ENCODE data around the gene KARS1.
"Not testable (repeated sequence)": the region's sequence is repeated elsewhere in the genome, so short reads cannot be mapped to it uniquely, and the experiment has no call there.

Gene KARS1

GRCh38 chr16:75622761-75623605, 24.5 kb downstream of the KARS1 start, which contains the start of gene ADAT1:
Gene ADAT1 (minus strand): TSS chr16:75623281. CDS start chr16:75620799, 2,482 bp downstream.
- peak; percentile 99 for DNase-seq

GRCh38 chr16:75621170-75621477, 26.3 kb downstream of the KARS1 start:
- DNase-seq: peak; percentile 92

DNA sequence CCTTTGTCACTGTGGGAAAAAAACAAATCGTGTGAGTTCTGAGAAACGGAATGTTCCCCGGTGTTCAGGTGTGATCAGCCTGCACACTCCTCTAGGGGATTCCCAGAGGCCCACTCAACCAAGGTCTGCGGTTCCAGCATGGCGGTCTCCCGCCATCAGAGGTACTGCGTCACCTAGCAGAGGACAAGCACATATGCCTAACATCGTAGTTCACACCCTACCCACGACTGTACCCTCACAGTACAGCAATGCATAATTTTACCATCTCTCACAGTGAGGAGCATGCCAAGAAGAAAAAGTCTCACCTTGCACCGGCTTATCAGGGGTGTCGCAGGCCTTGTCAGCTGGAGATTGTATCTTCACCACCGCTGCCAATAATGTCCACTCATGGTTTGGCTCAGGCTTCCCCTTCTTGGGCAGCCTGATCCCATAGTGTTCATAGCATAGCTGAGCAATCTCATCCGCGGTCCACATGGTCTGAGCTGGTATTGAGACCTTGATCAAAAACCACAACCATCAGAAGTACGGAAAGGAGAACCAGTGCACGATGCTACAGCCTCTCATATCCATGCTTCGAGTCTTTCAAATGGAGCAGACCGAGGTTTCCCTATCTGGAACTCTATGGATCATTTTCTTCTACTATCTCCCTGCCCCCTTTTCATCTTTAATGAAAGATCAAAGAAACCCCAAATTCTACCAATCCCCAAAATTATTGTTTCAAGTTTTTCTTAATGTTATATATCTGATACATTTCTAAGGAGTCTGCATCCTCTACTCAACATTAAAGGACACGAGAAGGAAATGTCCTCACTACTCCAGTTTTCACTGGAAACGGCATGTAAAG, 26.9 kb downstream of the KARS1 start:
- peak; percentile 70 for DNase-seq

DNA sequence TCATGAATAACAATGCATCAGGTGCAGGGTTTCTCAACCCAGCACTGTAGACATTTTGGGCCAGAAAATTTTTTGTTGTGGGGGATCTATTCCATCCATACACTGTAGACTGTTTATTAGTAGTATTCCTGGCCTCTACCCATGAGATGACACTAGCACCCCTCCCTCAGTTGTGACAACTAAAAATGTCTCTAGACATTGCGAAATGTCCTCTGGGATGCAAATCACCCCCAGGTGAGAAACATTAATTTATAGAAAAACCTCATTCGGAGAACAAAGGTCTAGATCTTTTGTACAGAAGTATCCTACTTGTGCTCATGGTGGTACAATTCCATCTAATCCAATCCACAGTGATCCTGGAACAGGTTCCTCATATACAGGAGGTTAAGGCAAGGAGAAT, 28.7 kb downstream of the KARS1 start:
- DNase-seq: no peak

GRCh38 chr16:75617121-75617520, 30.3 kb downstream of the KARS1 start:
- no peak for DNase-seq

DNA sequence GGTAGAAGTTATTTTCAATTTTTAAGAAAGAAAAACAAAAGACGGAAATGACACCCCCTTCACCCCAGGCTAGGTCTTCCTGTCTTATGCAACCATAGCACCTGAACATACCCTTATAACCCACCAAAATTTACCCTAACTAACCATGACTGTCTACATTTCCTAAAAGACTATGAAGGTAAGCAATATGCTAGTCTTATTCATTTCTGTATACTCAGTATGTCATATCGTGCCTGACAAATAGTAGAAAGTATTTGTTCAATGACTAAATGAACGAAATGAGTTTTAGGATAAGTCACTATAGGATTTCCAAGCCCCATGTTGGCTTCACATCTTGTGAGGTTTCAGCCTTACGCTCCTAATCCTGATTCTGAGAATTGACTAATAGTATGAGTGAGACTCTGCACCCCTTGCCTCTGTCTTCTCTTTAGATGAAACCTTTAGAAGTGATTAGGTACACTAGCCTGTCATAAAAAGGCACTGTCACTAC, 30.9 kb downstream of the KARS1 start:
- DNase-seq: no peak

DNA sequence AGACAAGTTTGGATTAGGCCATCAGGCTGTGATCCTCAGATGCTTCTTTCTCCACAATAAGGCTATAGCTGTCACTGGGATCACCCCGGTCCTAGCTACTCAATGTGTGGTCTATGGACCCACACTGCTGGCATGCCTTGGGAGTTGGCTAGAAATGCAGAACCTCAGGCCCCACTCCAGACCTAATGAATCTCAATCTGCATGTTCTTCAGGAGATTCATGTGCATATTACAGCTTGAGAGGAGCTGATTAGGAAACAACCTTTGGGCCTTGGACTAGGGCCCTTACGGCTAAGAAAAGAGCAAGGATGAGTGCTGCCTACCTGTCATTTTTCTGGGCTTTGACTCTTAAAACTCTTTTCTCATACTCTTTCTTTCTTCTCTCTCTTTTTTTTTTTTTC, 31.8 kb downstream of the KARS1 start:
- no peak for DNase-seq

DNA sequence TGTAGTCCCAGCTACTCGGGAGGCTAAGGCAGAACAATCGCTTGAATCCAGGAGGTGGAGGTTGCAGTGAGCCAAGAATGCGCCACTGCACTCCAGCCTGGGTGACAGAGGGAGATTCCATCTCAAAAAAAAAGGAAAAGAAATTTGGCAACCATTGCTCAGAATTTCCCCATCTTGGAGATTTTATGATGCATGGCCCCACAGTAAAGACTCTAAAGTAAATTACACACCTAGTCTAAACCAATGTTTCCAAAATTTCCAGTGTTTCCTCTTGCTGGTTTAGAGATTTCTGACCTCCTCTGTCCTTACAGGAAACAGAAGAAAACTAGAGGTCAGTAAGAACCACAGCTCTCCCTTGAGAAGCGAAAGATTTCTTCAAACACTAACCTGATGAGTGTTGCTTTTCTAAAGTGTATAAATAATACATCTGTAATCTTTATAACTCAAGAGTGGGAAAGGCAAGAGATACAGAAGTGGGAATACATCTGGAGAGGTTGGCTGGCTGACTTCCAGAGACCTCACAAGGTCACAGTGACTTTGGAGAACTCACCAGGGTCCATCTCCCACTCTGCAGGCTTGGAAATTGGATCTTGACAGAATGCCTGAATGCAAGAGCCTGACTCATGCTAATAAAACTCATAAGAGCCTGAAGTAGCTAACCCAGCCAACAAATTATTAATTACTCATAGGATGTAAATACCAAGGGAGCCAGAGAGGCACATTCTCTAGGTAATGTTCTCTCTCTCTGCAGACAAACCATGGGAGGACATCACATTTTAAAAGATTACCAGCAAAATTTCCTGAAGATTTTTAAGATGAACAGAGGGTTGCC, 33.2 kb downstream of the KARS1 start:
- no peak for DNase-seq

DNA sequence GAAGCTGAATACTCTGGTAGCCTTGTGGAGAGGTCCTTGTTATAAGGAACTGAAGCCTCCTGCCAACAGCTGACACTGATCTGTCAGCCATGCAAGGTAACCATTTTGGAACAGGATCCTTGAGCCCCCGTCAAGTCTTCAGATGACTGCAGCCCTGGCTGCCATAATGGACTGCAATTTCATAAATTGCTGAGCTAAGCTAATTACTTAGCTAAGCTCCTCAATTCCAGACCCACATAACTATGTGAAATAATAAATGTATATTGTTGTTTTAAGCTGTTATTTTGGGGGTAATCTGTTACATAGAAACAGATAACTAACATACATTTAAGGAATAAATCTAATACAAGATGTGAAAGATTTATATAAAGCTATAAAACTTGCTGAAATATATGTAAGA, 41.0 kb downstream of the KARS1 start:
- no peak for DNase-seq

DNA sequence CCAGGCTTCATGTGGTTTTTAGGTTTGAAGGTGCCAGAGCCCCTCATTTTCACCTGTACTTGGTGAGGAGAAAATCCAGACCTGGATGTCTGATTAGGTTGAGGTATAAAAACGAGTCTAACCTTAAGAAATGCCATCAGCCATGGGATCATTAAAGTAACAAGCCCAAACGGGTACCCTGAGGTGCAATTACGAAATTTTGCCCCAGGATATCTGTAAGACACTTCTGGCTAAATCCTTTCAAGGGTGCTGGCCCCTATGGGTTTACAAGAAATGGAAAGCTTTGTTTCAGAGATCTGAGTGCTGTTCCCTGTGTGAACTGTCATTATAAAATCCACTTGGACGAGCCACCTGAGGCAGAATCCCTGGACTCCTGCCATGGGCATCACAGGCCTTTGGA, 44.2 kb downstream of the KARS1 start:
- DNase-seq: no peak

- no peak for DNase-seq
Observed at GRCh38 chr16:75599452-75600277, 47.8 kb downstream of the KARS1 start.

DNA sequence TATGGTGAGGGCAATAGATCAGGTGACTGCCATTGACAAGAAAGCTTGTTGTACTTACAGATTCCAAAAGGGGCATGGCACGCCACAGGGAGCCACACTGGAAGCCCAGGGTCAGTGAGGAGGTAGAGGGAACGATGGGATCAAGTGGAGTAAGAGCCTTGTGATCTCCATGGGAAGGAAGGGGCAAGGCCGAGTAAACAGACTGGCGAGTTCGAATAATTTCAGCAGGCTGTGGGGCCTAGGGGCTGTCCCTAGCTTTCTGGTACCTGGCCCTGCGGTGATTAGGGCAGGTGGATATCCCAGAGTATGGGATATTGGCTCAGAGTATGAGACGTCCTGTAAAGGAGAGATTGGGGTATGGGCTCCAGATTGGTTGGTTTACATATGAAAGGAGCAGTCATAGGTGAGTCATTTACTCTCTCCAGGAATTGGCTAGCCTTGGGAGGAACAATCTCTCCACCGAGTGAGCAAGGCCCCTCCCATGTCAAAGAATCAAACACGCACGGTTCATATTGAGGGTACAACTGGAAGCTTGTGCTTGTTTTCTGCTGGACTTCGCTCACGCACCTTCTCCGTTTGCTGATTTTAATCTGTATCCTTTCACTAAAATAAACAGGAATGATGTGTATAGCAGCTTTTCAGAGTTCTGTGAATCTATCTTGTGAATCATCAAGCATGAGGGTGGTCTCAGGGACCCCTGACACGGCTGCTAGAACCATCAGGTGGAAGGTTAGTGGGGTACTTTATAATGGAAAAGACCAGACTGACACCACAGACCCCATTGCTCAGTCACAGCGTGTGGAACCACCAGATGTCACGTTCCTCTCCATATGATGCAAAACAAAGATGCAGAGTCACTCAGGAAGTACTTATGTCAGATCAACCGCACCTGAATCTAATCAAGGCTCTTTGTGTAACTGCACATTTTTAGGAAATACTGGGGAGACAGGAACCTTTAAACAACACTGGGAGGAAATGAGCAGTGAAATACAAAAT, 53.3 kb downstream of the KARS1 start:
- DNase-seq: peak; percentile 71

DNA sequence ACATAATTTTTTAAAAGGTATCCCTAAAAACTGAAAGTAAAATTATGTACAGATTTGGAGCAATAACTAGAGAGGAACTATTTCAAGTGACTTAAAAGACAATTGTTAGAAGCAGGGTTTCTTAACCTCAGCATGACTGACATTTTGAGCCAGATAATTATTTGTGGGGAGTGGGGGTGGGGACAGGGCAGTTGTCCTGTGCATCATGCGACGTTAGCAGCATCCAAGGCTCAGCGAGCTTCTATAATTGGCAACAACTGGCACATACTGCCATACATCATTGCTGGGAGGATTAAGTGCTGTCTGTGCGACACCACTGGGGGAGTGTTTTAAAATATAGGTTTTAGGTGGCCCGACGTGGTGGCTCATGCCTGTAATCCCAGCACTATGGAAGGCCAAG, 54.2 kb downstream of the KARS1 start:
- no peak for DNase-seq

DNA sequence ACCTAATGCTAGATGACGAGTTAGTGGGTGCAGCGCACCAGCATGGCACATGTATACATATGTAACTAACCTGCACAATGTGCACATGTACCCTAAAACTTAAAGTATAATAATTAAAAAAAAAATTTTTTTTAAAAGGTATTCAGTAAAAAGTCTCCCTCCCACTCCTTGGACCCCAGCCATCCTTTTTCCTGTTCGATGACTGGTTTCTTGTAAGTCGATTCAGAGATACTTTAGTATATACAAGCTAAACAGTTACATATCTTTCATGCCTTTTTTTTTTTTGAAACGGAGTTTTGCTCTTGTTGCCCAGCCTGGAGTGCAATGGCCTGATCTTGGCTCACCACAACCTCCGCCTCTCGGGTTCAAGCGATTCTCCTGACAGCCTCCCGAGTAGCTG, 55.5 kb downstream of the KARS1 start:
- DNase-seq: not testable (repeated sequence)

- DNase-seq: peak; percentile 48
Observed at GRCh38 chr16:75590920-75591843, 56.3 kb downstream of the KARS1 start.

GRCh38 chr16:75589306-75589705, 58.2 kb downstream of the KARS1 start:
- DNase-seq: no peak

- DNase-seq: no peak
Observed at GRCh38 chr16:75588716-75589115, 58.7 kb downstream of the KARS1 start.

DNA sequence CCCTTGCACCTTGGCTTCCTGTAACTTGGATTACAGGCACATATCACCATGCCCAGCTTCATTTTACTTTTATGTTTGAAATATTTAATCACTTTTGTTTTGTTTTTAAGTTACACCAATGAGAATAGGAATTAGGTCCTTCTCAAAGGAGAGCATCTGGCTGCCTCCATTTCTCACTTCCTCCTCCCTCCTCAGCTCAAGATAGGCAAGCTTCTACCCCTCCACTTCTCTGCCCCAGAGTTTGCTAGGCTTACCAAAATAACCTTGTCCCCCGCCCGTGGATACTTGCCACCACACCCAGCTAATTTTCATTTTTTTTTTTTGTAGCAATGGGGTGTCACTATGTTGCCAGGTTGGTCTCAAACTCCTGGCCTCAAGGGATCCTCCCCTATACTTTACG, 63.4 kb downstream of the KARS1 start:
- no peak for DNase-seq

DNA sequence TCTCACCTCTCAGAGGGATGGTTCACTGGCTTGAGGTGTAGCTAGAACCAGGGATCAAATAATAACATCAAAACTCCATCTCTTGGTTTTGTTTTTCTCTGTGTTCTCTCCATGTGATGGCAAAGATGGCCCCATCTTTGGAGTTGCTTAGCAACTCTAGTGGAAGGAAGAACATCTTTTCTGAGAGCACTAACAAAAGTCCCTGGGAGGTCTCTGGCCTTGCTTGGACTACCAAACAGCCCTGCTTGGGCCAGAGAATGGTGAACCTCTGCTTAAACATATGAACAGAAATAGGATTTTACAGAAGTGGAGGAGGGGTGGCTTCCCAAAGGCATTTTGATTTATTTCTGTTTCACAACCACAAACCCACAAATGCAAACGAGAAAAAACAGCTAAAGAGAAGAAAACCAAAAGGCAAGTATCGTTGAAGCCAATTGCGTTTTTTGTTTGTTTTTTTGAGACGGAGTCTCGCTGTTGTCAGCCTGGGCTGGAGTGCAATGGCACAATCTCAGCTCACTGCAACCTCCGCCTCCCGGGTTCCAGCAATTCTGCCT, 68.1 kb downstream of the KARS1 start:
- DNase-seq: no peak
